NCI-H146 treated with DMSO at 0.1 percent for 48 hours (cell line): ENCODE results near the gene TAF11.
"Not testable (repeated sequence)": the region's sequence is repeated elsewhere in the genome, so short reads cannot be mapped to it uniquely, and the experiment has no call there.

Experiments used
- DNase-seq: peaks from one replicate; lab custom pipeline; 2025; ENCODE audit not compliant: unreplicated experiment; lab: John Stamatoyannopoulos, UW

Gene TAF11

DNA sequence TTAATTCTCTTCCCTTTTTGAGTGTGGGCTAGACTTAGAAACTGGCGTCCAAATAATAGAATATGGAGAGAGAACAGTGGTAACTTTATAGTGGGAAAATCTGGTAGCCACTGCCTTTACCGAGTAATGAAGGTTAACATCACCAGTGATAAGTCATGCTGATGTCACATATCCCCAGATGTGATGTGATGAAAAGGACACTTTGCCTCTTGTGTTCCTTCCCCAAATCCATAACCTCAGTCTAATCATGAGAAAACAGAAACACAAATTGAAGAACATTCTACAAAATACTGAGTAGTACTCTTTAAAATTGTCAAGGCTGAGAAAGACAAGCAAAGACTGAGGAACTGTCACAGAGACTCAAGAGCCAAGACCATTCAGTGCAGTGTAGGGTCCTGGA, 19.0 kb upstream of the TAF11 start:
- no peak for DNase-seq

- no peak for DNase-seq
Observed at GRCh38 chr6:34904990-34905613, 17.3 kb upstream of the TAF11 start.

DNA sequence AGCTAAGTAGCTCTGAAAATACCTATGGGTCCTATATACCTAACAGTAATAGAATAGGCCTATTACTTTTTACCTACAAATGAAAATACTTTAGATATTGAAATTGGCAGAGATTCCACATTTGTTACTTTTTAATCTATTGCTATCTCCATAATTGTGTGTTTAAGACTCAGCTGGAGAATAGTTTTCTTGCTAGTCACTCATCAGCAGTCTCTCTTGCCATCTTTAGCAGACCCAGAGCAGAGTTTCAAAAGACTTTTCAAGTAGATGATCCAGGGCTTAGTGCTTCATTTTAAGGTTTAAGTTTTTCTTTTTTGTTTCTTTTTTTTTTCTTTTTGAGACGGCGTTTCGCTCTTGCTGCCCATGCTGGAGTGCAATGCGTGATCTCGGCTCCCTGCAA, 14.1 kb upstream of the TAF11 start:
- no peak for DNase-seq

DNA sequence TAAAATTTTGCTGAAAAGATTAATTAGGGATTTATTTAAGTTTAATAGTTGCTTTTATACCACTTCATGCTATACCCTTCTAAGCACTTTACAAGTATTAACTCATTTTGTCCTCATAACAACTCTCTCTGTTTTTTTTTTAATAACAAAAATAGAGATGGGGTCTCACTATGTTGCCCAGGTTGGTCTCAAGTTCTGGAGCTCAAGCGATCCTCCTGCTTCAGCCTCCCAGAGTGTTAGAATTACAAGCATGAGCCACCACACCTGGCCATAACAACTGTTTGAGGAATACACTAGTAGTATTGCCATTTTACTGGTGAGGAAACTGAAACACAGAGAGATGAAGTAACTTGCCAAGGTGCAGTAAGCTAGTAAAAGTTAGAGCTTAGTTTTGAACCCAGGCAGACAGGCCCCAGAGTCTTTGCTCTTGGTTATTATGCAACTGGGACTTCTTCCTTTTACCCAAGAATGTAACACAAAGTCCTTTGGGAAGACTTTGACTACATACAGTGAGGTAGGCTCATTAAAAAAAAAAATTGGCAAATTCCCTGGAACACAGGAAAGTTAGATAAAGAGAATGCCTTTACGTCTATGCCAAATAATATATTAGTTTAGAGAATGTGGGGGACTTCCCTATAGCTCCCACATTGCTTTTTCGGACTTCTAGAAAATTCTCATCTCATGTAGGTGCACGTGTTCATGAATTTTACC, 12.6 kb upstream of the TAF11 start:
- no peak for DNase-seq

GRCh38 chr6:34899748-34900147, 11.9 kb upstream of the TAF11 start:
- not testable (repeated sequence) for DNase-seq

GRCh38 chr6:34897716-34898115, 9.9 kb upstream of the TAF11 start:
- DNase-seq: no peak

DNA sequence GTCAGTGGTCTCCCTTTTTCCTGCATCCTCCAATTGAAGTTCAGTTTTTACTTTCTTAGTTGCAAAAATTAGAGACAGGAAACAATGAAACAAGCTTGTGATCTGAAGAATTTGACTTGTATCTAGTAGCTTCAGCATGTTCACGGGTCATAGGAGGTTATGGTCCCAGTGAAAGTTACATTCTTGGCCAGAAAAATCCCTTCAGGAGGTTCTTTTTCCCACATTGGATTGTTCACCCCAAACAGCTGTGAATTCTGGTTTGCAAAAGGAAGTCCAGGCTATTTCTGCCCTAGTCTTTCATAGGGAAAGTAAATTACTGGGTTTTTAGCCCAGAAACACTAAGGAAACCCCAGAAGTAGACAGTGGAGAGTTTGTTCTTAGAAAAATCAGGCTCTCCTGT, 9.3 kb upstream of the TAF11 start:
- DNase-seq: no peak

- DNase-seq: no peak
Observed at GRCh38 chr6:34894693-34895092, 6.9 kb upstream of the TAF11 start.

DNA sequence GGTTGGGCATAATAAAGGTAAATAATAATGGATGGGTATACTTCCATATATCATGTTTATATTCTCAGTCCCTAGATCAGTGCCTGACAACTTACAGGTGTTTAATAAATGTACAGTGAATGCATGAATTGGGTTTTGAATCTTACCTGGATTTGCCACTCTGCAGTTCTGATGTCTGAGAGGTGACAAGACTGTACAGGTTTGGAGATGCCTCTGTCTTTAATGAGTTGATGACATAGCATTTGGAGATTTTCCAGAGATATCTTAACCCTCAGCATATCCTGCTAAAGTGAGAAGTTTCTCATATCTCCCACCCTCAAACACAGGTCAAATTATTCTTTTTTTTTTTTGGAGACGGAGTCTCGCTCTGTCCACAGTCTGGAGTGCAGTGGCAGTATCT, 3.5 kb upstream of the TAF11 start:
- no peak for DNase-seq

GRCh38 chr6:34890533-34890925, 2.7 kb upstream of the TAF11 start:
- DNase-seq: no peak

DNA sequence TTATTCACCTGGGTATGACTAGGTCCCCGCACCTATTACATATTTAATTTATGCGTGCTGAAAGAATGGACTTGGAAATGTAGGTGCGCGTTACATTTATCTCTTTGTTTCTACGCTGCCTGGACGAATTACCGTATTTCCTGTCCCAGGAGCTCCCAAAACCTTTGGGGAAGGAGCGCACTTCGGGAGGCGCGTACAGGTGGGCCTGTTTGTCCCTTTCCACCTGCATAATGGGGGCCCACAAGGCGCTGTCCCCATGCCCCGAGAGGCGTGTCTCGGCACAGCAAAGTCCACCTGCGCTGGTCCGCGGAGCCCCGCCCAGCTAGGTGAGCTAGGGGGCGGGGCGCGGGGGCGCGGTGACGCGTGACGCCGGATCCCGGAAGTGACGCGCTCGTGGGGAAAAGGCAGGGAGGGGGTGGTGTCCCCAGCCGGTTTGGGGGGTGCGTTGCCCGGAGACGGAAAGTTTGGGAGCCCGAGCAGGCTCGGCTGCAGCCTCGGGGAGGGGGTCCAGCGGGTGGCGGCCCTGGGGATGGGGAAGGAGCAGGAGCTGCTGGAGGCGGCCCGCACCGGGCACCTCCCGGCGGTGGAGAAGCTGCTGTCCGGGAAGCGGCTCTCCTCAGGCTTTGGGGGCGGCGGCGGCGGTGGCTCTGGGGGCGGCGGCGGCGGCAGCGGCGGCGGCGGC, 1.2 kb upstream of the TAF11 start, which contains the start of gene ANKS1A:
TSS of gene ANKS1A (plus strand) at position 382 of the 682 bp plus-strand sequence. CDS start at position 530, 148 bp downstream.
- peak; percentile 56 for DNase-seq

DNA sequence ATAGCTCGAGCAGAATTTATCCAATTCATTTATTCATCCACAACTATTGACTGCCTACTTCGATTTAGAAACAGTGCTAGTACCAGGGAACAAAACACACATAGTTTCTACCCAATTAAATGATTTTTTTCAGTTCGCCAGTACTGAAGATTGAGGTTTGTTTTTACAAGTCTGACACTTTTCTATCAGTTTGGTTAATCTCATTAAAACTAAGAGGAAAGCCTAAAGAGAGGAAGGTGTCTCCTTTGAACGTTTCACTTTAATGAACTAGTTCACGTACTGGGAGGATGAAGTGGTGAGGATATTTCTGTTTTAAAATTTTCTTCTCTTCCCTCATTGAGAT, 643 bp upstream of the TAF11 start:
- no peak for DNase-seq

DNA sequence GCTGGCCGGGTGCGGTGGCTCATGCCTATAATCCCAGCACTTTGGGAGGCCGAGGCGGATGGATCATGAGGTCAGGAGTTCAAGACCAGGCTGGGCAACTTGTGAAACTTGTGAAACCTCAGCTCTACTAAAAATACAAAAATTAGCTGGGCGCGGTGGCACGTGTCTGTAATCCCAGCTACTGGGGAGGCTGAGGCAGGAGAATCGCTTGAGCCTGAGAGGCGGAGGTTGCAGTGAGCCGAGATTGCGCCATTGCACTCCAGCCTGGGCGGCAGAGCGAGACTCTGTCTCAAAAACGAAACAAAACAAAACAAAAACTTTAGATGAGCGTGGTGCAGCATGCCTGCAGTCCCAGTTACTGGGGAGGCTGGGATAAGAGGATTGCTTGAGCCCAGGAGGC, 2.0 kb downstream of the TAF11 start:
- not testable (repeated sequence) for DNase-seq

GRCh38 chr6:34884996-34885395, 2.8 kb downstream of the TAF11 start:
- no peak for DNase-seq

DNA sequence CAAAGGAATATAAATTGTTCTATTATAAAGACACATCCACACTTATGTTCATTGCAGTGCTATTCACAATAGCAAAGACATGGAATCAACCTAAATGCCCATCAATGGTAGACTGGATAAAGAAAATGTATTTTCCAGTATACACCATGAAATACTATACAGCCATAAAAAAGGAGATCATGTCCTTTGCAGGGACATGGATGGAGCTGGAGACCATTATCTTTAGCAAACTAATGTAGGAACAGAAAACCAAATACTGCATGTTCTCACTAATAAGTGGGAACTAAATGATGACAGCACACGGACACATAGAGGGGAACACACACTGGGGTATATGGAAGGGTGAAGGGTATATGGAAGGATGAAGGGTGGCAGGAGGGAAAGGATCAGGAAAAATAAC, 3.8 kb downstream of the TAF11 start:
- not testable (repeated sequence) for DNase-seq

DNA sequence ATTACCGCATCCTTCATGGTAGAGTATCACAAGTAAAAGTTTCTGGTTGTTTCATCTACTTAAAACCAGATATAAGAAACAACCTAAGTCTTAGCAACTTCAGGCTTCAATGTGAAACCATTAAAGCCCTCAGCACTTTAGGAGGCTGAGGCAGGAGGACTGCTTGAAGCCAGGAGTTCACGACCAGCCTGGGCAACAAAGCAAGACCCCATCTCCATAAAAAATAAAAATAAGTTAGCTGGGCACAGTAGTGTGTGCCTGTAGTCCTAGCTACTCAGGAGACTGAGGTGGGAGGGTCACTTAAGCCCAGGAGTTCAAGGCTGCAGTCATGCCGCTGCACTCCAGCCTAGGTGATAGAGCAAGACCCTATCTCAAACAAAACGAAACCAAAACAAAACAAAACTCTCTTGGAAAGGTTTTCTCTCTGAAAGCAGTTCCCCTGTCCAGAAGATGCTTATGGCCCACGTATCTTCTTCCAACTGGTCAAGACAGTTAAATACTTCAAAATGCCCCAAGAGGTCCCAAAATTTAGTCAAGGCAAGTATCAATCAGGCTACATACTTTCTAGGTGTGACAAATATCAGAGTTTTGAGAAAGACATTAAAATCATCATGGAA, 9.9 kb downstream of the TAF11 start:
- no peak for DNase-seq

- no peak for DNase-seq
Observed at GRCh38 chr6:34877259-34877658, 10.6 kb downstream of the TAF11 start.

DNA sequence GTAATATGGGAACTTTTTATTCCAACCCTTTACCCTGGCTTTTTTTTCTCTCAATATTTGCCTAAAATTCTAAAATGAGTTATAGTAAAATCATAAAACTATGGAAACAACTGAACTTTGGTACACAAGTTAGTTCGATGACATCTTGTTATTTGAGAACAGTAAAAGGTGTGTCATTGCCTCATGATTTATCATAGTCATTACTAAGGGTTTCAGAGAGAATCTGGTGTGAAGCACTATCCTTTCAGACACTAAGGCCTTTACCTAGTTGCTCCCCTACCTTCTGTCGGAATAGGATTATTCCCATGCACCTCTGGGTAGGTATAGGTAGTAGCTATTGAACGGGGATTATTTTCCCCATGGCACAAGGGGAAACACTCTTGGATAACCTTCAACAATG, 11.4 kb downstream of the TAF11 start:
- no peak for DNase-seq

DNA sequence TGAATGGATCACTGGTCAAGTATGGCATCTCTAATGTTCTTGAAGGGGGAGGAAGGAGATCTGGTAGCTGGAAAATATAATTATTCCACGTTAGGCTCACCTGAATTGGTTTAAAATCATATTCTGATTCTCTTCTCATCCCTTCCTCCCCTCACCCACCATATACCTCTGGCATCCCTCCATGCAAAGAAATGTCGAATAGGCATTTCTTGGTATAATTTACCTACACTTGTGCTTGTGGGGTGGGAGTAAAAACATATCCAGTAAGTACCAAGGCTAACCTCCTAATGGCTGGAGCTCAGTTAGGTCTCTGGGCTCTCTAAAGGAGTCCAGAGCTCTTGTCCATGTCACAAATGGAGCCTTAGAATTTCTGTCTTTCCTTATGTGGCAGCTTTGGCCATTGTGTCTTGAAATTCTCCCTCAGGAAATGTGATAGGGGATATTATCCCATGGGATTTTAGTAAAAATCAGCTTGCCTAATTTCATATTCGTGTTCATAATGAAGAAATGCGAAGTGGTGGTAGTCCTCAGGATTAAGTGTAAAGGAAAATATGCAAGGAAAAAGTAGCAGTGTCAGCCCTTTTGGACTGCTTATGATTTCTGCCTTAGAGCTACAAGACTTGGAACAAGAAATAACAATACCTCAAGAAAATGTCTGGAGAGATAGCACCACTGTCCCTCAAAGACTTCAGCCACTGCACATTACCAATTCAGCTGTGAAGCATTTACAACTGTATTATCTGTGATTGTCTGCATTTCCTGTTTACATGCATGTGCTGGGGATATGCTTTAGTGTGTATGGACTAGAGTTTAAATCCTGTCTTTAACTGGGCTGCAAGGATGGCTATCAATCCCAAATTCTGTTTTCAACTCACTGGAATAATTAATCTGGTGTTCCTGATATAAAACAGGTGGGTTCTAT, 12.3 kb downstream of the TAF11 start:
- DNase-seq: no peak

DNA sequence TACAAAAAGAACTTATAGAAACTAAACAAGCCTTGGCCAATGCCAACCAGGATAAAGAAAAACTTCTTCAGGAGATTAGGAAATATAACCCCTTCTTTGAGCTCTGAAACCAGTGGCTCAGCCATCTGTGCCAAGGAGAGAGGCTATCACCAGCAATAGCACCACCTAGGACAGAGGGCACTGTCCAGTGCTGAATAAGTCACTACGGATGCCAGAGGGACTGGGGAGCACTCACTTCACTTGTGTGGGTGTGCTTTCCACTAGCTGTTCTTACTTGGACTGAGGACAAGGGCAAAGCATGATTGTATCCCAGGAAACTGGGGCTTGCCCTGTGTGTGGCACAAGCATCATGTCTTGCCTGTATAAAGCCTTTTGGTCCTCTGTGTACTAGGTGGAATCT, 15.5 kb downstream of the TAF11 start:
- no peak for DNase-seq

DNA sequence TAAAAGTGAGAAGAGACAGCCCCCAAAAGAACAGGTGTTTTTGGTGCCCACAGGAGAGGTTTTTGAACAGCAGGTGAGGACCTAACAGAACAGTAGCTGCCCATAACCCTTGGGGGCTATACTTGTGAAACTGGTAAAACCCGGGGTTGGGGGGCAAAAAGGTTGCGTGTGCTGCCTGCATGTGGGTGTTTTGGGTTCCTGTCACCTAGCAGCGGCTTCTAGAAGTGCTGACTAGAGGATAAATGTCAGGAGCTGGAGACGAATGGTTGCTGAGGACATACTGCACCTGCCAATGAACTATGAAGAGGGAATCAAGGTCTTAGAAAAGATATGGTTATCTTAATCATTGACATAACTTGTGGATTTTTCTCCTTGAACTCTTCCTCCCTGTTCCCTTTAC, 16.0 kb downstream of the TAF11 start:
- no peak for DNase-seq
